HG03520 (cell line): ENCODE results near the gene TSPAN15.
"Not testable (repeated sequence)": the region's sequence is repeated elsewhere in the genome, so short reads cannot be mapped to it uniquely, and the experiment has no call there.

Experiments
- ATAC-seq: cut with Tn5 transposase; IDR thresholded peaks from one replicate; pipeline ENCODE4 v1.9.1; 2021; ENCODE audit warnings: mild to moderate bottlenecking, moderate library complexity; ENCODE audit not compliant: unreplicated experiment

TSPAN15 gene

GRCh38 chr10:69533658-69534057, 82.4 kb downstream of the TSPAN15 start:
- ATAC-seq: no peak

- ATAC-seq: not testable (repeated sequence)
These were observed 85.3 kb downstream of the TSPAN15 start for GRCh38 chr10:69536521-69536920.

- ATAC-seq: no peak
These were observed 86.2 kb downstream of the TSPAN15 start for GRCh38 chr10:69537449-69537848.

- no peak for ATAC-seq
These were observed 87.2 kb downstream of the TSPAN15 start for GRCh38 chr10:69538461-69538860.

- ATAC-seq: no peak
These were observed 90.2 kb downstream of the TSPAN15 start for GRCh38 chr10:69541463-69541862.

- no peak for ATAC-seq
These were observed 98.7 kb downstream of the TSPAN15 start for GRCh38 chr10:69549959-69550358.

GRCh38 chr10:69552268-69552667, 101.0 kb downstream of the TSPAN15 start:
- ATAC-seq: no peak

GRCh38 chr10:69553328-69553727, 102.1 kb downstream of the TSPAN15 start:
- no peak for ATAC-seq

- no peak for ATAC-seq
These were observed 103.3 kb downstream of the TSPAN15 start for GRCh38 chr10:69554611-69555010.
